IPS-20b (cell line): ENCODE results near the gene PAM.

Experiments
- H3K27ac ChIP-seq: one replicate; pipeline ENCODE4 v1.5.1; 2013; ENCODE audit warnings: low read length
- H3K27me3 ChIP-seq: 2 replicates; pipeline ENCODE4 v1.6.1; 2013; ENCODE audit warnings: mild to moderate bottlenecking, low read length, inconsistent platforms; ENCODE audit not compliant: insufficient read depth
- H3K36me3 ChIP-seq: 2 replicates; pipeline ENCODE4 v1.6.1; 2013; ENCODE audit warnings: low read depth, mild to moderate bottlenecking, inconsistent platforms, low read length, moderate library complexity; ENCODE audit not compliant: insufficient read depth
- H3K4me1 ChIP-seq: 2 replicates; pipeline ENCODE4 v1.6.1; 2013; ENCODE audit warnings: mild to moderate bottlenecking, control low read depth, inconsistent platforms, low read length, moderate library complexity; ENCODE audit not compliant: insufficient read depth
- H3K4me3 ChIP-seq: 2 replicates; pipeline ENCODE4 v1.5.1; 2013; ENCODE audit warnings: mild to moderate bottlenecking, low read length, inconsistent platforms
- H3K9ac ChIP-seq: 2 replicates; pipeline ENCODE4 v1.6.1; 2013; ENCODE audit warnings: low read depth, mild to moderate bottlenecking, inconsistent platforms, low read length, moderate library complexity
- H3K9me3 ChIP-seq: 2 replicates; pipeline ENCODE4 v1.6.1; 2013; ENCODE audit warnings: mild to moderate bottlenecking, low read depth, low read length, inconsistent platforms; ENCODE audit not compliant: insufficient read depth

PAM gene

DNA sequence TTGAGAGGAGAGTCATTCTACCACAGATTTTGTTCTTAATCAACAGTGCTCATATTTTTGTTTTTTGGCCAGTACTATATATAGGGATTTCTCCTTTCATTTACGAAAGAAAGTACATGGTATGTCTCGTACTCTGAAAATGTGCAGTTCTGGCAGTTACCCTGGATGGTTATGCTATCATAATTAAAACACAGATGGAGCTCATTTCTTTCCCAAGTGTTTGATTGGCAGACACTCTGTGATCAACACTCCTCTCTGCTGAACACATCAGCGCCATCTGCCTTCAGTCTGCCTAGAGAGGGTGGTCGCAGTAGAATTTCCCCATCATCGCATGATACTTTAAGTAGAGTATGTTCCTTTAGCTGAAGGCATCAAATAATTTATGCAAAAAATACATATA is 64.5 kb downstream of the PAM start:
- no peaks in the 10 kb centered on the region for H3K4me1 ChIP-seq
- H3K27me3 ChIP-seq: no peaks in the 10 kb centered on the region
- no peak overlapping the region for H3K4me3 ChIP-seq
- no peaks in the 10 kb centered on the region for H3K9me3 ChIP-seq
- no peak overlapping the region for H3K9ac ChIP-seq
- H3K36me3 ChIP-seq: no peaks in the 10 kb centered on the region
- H3K27ac ChIP-seq: no peak overlapping the region

DNA sequence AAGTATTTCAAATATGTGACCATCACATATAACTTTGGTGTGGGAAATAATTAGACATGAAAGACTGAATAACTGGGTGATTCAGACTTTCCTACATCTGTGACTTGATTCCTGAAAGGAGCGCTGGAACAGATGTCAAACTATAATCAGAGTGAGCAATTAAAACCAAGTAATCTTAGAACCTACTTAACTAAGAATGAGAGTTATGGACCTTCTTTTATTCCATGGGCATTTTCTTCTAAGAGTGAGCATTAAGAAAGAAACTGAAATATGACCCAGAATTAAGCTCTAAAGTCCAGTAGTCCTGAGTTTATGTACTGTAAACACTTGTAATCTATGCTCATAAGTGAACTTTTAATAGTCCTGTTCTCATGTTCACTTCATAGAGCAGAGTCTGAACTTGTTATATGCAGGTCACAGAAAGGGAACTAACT is 68.4 kb downstream of the PAM start:
- no peak overlapping the region for H3K27ac ChIP-seq
- no peaks in the 10 kb centered on the region; the same call in 1 of the 2 replicates for H3K4me1 ChIP-seq
- no peaks in the 10 kb centered on the region for H3K9me3 ChIP-seq
- H3K27me3 ChIP-seq: no peaks in the 10 kb centered on the region
- no peak overlapping the region for H3K4me3 ChIP-seq
- no peak overlapping the region for H3K9ac ChIP-seq
- H3K36me3 ChIP-seq: no peaks in the 10 kb centered on the region

- Histone ChIP-seq H3K27ac (no peak overlapping the region), H3K9ac (no peak overlapping the region)
These were observed 71.5 kb downstream of the PAM start for GRCh38 chr5:102826629-102827028.

DNA sequence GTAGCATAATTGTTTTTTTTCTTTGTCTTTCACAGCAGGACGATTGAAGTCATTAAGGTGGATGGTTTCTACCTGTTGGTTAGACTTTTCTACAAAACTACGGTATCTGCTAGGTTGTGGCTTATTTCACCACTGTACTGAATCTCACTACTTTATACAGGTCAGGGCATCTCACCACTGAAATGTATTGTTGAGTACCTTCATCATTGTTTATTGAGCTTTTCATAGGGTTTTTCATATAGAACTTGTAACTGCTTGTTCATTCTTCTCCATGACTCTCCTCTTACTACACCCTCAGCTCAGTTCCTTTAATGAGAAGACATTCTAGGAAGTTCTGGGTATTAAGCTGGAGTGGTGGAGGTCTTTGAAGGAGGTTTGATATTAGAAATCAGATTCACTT is 75.1 kb downstream of the PAM start:
- Histone ChIP-seq H3K36me3 (no peaks in the 10 kb centered on the region), H3K9me3 (no peaks in the 10 kb centered on the region), H3K4me1 (no peaks in the 10 kb centered on the region; the same call in 1 of the 2 replicates), H3K4me3 (no peak overlapping the region), H3K27ac (no peak overlapping the region), H3K27me3 (no peaks in the 10 kb centered on the region), H3K9ac (no peak overlapping the region)

More at GRCh38 chr5:102826629-102827028, 71.5 kb downstream of the PAM start:
- Histone ChIP-seq H3K36me3 (no peaks in the 10 kb centered on the region), H3K4me3 (no peak overlapping the region), H3K27me3 (no peaks in the 10 kb centered on the region), H3K9me3 (no peaks in the 10 kb centered on the region), H3K4me1 (no peaks in the 10 kb centered on the region; the same call in 1 of the 2 replicates)

DNA sequence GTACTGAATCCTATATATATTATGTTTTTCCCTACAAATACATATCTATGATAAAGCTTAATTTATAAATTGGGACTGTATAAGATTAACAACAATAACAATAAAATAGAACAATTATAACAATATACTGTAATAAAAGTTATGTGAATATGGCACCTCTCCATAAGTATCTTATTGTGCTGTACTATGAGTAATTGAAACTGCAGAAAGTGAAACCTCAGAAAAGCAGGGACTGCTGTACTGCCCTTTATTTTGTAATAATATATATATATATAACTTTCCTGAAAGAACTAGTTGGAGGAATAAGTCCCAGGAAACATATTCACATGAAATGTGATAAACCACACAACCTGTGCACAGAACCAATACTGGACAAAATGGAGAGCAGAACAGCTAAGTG is 77.3 kb downstream of the PAM start:
- H3K27ac ChIP-seq: no peak overlapping the region
- H3K9me3 ChIP-seq: no peaks in the 10 kb centered on the region
- H3K4me3 ChIP-seq: no peak overlapping the region
- H3K9ac ChIP-seq: no peak overlapping the region
- no peaks in the 10 kb centered on the region for H3K27me3 ChIP-seq
- H3K4me1 ChIP-seq: no peaks in the 10 kb centered on the region
- no peaks in the 10 kb centered on the region for H3K36me3 ChIP-seq

GRCh38 chr5:102833146-102833545 is 78.0 kb downstream of the PAM start:
- no peaks in the 10 kb centered on the region for H3K27me3 ChIP-seq
- no peak overlapping the region for H3K9ac ChIP-seq
- H3K4me3 ChIP-seq: no peak overlapping the region
- H3K9me3 ChIP-seq: no peaks in the 10 kb centered on the region
- H3K36me3 ChIP-seq: no peaks in the 10 kb centered on the region
- no peaks in the 10 kb centered on the region for H3K4me1 ChIP-seq
- H3K27ac ChIP-seq: no peak overlapping the region

GRCh38 chr5:102834438-102834964 is 79.4 kb downstream of the PAM start:
- Histone ChIP-seq H3K9me3 (no peaks in the 10 kb centered on the region), H3K36me3 (no peaks in the 10 kb centered on the region), H3K27me3 (no peaks in the 10 kb centered on the region), H3K4me3 (no peak overlapping the region), H3K9ac (no peak overlapping the region), H3K4me1 (no peaks in the 10 kb centered on the region), H3K27ac (no peak overlapping the region)

DNA sequence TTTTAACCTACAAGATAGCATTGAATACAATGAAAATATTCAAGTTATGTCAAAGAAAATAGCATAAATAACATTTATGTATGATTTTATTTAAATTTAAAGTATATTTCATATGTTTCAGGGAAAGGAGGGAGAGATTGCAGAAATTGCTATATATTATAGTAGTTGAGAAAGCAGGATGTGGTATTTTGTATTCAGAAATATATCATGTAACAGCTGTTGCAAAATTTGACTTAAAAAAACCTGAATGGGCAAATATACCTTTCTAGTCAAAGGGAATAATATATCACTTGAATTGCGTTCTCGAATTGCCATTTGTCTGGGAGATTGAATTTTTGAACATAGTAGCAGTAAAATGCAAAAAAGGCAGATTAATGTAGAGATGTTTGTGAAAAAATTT is 80.6 kb downstream of the PAM start:
- H3K4me3 ChIP-seq: no peak overlapping the region
- no peak overlapping the region for H3K27ac ChIP-seq
- no peak overlapping the region for H3K9ac ChIP-seq
- H3K4me1 ChIP-seq: no peaks in the 10 kb centered on the region
- H3K9me3 ChIP-seq: no peaks in the 10 kb centered on the region
- H3K36me3 ChIP-seq: no peaks in the 10 kb centered on the region
- H3K27me3 ChIP-seq: no peaks in the 10 kb centered on the region

- no peaks in the 10 kb centered on the region for H3K9me3 ChIP-seq
- H3K9ac ChIP-seq: no peak overlapping the region
- H3K4me3 ChIP-seq: no peak overlapping the region
- no peaks in the 10 kb centered on the region for H3K36me3 ChIP-seq
- H3K4me1 ChIP-seq: no peaks in the 10 kb centered on the region
- no peaks in the 10 kb centered on the region for H3K27me3 ChIP-seq
- H3K27ac ChIP-seq: no peak overlapping the region
These were observed 85.9 kb downstream of the PAM start for GRCh38 chr5:102841021-102841420.

GRCh38 chr5:102843997-102844396 is 88.9 kb downstream of the PAM start:
- no peak overlapping the region for H3K4me3 ChIP-seq
- no peak overlapping the region for H3K27ac ChIP-seq
- H3K9ac ChIP-seq: no peak overlapping the region
- H3K9me3 ChIP-seq: no peaks in the 10 kb centered on the region
- H3K27me3 ChIP-seq: no peaks in the 10 kb centered on the region
- H3K4me1 ChIP-seq: no peaks in the 10 kb centered on the region
- H3K36me3 ChIP-seq: no peaks in the 10 kb centered on the region

GRCh38 chr5:102845041-102845440 is 89.9 kb downstream of the PAM start:
- H3K27ac ChIP-seq: no peak overlapping the region
- no peak overlapping the region for H3K9ac ChIP-seq

DNA sequence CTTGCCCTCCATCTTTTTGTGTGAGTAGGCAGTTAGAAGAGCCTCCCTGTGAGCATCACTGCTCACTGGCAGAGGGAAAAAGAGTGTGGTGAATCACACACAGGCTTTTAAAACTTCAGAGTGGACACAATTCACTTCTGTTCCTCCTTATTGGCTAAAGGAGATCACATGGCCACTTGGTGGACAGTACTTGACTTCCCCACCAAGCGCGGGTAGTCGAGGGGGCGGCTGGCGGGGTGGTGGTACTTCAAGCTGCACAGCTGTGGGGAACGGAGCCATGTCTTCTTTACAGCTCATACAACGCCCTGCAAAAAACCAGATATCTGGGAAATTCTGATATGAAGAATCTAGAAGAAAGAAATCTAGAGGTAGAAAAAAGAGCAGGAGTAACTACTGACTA is 95.4 kb downstream of the PAM start:
- no peak overlapping the region for H3K4me3 ChIP-seq
- no peaks in the 10 kb centered on the region for H3K27me3 ChIP-seq
- H3K9me3 ChIP-seq: no peaks in the 10 kb centered on the region
- H3K27ac ChIP-seq: no peak overlapping the region
- no peaks in the 10 kb centered on the region for H3K4me1 ChIP-seq
- H3K36me3 ChIP-seq: no peaks in the 10 kb centered on the region
- H3K9ac ChIP-seq: no peak overlapping the region

More at GRCh38 chr5:102845041-102845440, 89.9 kb downstream of the PAM start:
- H3K36me3 ChIP-seq: no peaks in the 10 kb centered on the region
- no peaks in the 10 kb centered on the region for H3K27me3 ChIP-seq
- no peaks in the 10 kb centered on the region for H3K9me3 ChIP-seq
- H3K4me1 ChIP-seq: no peaks in the 10 kb centered on the region
- no peak overlapping the region for H3K4me3 ChIP-seq
